Stomach (tissue), 9 donors: ENCODE data around the gene NFS1. TPM values are rescaled to one million over a fixed set of nuclear protein-coding genes. Genes with fewer than 3 reads are reported as not detected.
"Not testable (repeated sequence)": the region's sequence is repeated elsewhere in the genome, so short reads cannot be mapped to it uniquely, and the experiment has no call there.

Experiments used
- DNase-seq, 2 donors: peaks; one replicate each; pipeline versions ENCODE4 v3.0.0 to v3.0.0-alpha.2; 2013 to 2019
- H3K27ac ChIP-seq, 5 donors: fragments of 200-600 bp in 4 of 5; sonication (generic) in 4 of 5; one replicate each; pipeline ENCODE4 v1.5.1; 2013 to 2019; ENCODE audit warnings: mild to moderate bottlenecking in 1 of 5, moderate library complexity in 1 of 5
- H3K27me3 ChIP-seq, 3 donors: fragments of 200-600 bp; sonication (generic); one replicate each; pipeline ENCODE4 v1.5.1; 2017 to 2019; ENCODE audit warnings: mixed run types in 1 of 3
- H3K36me3 ChIP-seq, 4 donors: fragments of 200-600 bp; sonication (generic); 1 replicate in 3 of 4; 2 replicates in 1 of 4; pipeline ENCODE4 v1.5.1; 2016 to 2019
- H3K4me1 ChIP-seq, 4 donors: fragments of 200-600 bp; sonication (generic); one replicate each; pipeline ENCODE4 v1.5.1; 2016 to 2019
- H3K4me3 ChIP-seq, 4 donors: fragments of 200-600 bp; sonication (generic) in 3 of 4; one replicate each; pipeline ENCODE4 v1.5.1; 2016 to 2019; ENCODE audit warnings: mild to moderate bottlenecking in 1 of 4
- H3K9me3 ChIP-seq, 4 donors: fragments of 200-600 bp; sonication (generic); one replicate each; pipeline ENCODE4 v1.5.1; 2016 to 2019
- EP300 ChIP-seq: sonication (generic); formaldehyde crosslinking; IDR thresholded peaks from one replicate; pipeline ENCODE4 v1.6.1; 2017; ENCODE audit warnings: antibody characterized with exemption
- POLR2A ChIP-seq, 4 donors: fragments of 450-650 bp; IDR thresholded peaks; one replicate each; pipeline ENCODE4 v1.6.1; 2016; ENCODE audit warnings: antibody characterized with exemption in 4 of 4, control low read depth in 2 of 4, mild to moderate bottlenecking in 1 of 4, moderate library complexity in 1 of 4
- POLR2AphosphoS5 ChIP-seq, 3 donors: sonication (generic); formaldehyde crosslinking; IDR thresholded peaks; one replicate each; pipeline ENCODE4 v1.6.1; 2016; ENCODE audit warnings: antibody characterized with exemption in 3 of 3
- WGBS, 5 donors: extraction: QIAGEN DNeasy Blood & Tissue Kit in 3 of 5; methylation state at CpG; one replicate each; pipeline versions ENCODE4 v1.1.5 to v1.1.7; 2013 to 2018; 5-methylcytosine and 5-hydroxymethylcytosine counted together
- intact Hi-C: fragments of 100-400 bp; cut with DNase I; formaldehyde crosslinking; loops from one replicate; pipeline ENCODE4 v1.15.1; 2023; ENCODE audit warnings: low total_unique reads
- polyA plus RNA-seq, 3 donors: library from polyadenylated mRNA; stranded (reverse); fragments of 200-250 nt; gene quantifications; one replicate each; pipeline ENCODE4 v1.2.3, GENCODE V29; 2013
- total RNA-seq, 5 donors: library from RNA; depleted of rRNA; stranded (reverse); fragments of >200 nt; gene quantifications; one replicate each; pipeline versions ENCODE4 v1.1.0 to v1.2.3, GENCODE V29; 2014 to 2016
- TF ChIP-seq, protein P1 (sequence below), 7 experiments: fragments of 450-650 bp in 4 of 7; fragments of 200-600 bp in 3 of 7; sonication (generic) in 3 of 7; IDR thresholded peaks; one replicate each; pipeline ENCODE4 v1.5.1; 2016 to 2019; ENCODE audit warnings: antibody characterized with exemption in 7 of 7, control low read depth in 2 of 7, mild to moderate bottlenecking in 1 of 7
- donor health status: healthy with polysubstance abuse.
- donor health status: Bipolar disorder and iron deficiency.
- donor health status: healthy.

The NFS1 gene
- total and polyA plus RNA-seq, 8 donors, result 0.58 to 54.2 (median 24.7) TPM

DNA sequence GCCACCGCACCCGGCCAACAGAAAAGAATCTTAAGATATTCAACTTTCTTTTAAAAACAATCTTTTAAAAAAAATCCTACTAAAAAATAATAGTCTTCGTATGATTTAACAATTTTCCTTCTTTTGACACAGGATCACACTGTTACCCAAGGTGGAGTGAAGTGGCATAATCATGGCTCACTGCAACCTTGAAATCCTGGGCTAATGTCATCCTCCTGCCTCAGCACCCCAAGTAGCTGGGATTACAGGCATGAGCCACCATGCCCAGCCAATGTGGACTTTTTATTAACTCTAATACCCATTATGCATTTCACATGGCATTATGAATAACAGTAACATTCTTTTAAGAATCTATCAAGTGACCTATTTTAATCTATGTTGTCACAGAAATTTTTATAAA is 22.1 kb upstream of the NFS1 start:
- WGBS, 5 donors, result 93 to 96% (median 94%) methylated on average over 3 of the region's 3 CpGs
- H3K4me3 ChIP-seq, result no peak overlapping the region
- no peaks in the 10 kb centered on the region for H3K27me3 ChIP-seq
- no peak for TF ChIP-seq POLR2A (IDR thresholded peaks at IDR 0.05)
- TF ChIP-seq, protein P1, sequence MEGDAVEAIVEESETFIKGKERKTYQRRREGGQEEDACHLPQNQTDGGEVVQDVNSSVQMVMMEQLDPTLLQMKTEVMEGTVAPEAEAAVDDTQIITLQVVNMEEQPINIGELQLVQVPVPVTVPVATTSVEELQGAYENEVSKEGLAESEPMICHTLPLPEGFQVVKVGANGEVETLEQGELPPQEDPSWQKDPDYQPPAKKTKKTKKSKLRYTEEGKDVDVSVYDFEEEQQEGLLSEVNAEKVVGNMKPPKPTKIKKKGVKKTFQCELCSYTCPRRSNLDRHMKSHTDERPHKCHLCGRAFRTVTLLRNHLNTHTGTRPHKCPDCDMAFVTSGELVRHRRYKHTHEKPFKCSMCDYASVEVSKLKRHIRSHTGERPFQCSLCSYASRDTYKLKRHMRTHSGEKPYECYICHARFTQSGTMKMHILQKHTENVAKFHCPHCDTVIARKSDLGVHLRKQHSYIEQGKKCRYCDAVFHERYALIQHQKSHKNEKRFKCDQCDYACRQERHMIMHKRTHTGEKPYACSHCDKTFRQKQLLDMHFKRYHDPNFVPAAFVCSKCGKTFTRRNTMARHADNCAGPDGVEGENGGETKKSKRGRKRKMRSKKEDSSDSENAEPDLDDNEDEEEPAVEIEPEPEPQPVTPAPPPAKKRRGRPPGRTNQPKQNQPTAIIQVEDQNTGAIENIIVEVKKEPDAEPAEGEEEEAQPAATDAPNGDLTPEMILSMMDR (IDR thresholded peaks at IDR 0.05), result no peak
- no peak for TF ChIP-seq EP300
- no peak for TF ChIP-seq POLR2AphosphoS5 (IDR thresholded peaks at IDR 0.05)
- H3K9me3 ChIP-seq, result no peaks in the 10 kb centered on the region
- intact Hi-C loops, result no loop called here
- peak overlapping the region in 1 of 5 donors; percentile 27 for H3K27ac ChIP-seq
- H3K36me3 ChIP-seq, result peaks cover 96 to 100% (median 100%) of the 10 kb centered on the region in 4 donors
- DNase-seq, result no peak
- peaks cover 12 to 87% (median 39%) of the 10 kb centered on the region in 4 donors for H3K4me1 ChIP-seq

DNA sequence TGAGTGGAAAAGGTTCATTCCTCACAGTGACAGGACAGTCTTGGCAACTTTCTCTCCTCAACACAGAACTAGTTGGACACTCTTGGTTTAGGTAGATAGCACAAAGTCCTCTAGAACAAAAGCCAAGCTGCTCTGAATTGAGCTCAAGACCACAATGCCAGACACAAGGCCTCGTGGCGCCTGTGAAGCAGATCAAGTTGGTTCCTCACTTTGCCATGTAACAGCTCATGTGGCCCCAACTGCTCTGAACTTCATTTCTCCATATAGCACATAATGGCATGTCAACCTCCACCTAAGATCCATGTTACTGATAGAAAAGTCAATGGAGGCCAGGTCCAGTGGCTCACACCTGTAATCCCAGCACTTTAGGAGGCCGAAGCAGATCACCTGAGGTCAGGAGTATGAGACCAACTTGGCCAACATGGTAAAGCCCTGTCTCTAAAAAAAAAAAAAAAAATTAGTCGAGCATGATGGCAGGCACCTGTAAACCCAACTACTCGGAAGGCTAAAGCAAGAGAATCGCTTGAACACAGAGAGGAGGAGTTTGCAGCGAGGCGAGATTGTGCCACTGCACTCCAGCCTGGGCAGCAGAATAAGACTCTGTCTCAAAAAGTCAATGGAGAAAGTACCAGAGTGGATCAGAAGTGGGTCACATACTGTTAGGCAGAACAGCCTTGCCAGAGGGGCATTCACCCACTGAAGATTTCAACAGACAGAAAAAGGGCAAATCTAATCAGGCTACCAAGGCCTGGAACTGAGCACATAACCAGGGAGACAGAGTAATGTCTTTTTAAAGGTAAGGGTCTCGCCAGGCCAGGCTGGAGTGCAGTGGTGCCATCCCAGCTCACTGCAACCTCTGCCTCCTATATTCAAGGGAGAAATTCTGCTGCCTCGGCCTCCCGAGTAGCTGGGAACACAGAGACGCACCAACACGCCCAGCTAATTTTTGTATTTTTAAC is 21.3 kb upstream of the NFS1 start:
- DNase-seq, result no peak
- Histone ChIP-seq H3K9me3 (no peaks in the 10 kb centered on the region), H3K4me1 (peaks cover 12 to 87% (median 38%) of the 10 kb centered on the region in 4 donors), H3K36me3 (peaks cover 96 to 100% (median 100%) of the 10 kb centered on the region in 4 donors), H3K4me3 (no peak overlapping the region), H3K27me3 (no peaks in the 10 kb centered on the region), H3K27ac (no peak overlapping the region)
- intact Hi-C loops, result no loop called here
- 87 to 93% (median 91%) methylated on average over 12 to 13 of the region's 13 CpGs for WGBS, 5 donors
- TF ChIP-seq EP300, result no peak
- TF ChIP-seq POLR2A (IDR thresholded peaks at IDR 0.05), result no peak
- TF ChIP-seq, protein P1 (IDR thresholded peaks at IDR 0.05), result no peak
- TF ChIP-seq POLR2AphosphoS5 (IDR thresholded peaks at IDR 0.05), result no peak

DNA sequence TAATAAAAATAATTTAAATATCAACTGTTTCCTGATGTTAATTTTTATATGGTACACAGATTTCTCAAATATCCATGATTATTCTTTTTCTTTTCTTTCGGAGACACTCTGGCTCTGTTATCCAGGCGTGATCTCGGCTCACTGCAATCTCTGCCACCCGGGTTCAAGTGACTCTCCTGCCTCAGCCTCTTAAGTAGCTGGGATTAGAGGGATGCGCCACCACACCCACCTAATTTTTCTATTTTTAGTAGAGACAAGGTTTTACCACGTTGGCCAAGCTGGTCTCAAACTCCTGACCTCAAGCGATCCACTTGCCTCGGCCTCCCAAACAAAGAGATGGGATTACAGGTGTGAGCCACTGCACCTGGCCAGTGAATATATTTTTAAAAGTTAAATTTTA is 20.6 kb upstream of the NFS1 start:
- Histone ChIP-seq H3K27me3 (no peaks in the 10 kb centered on the region), H3K36me3 (peaks cover 98 to 100% (median 100%) of the 10 kb centered on the region in 4 donors), H3K4me1 (peaks cover 12 to 90% (median 39%) of the 10 kb centered on the region in 4 donors), H3K4me3 (no peak overlapping the region), H3K9me3 (no peaks in the 10 kb centered on the region), H3K27ac (no peak overlapping the region)
- TF ChIP-seq EP300 (no peak), POLR2A (IDR thresholded peaks at IDR 0.05) (no peak), POLR2AphosphoS5 (IDR thresholded peaks at IDR 0.05) (no peak)
- TF ChIP-seq, protein P1 (IDR thresholded peaks at IDR 0.05), result no peak
- 69 to 72% (median 71%) methylated on average over 8 of the region's 8 CpGs for WGBS, 5 donors
- DNase-seq, result no peak
- intact Hi-C loops, result no loop called here

DNA sequence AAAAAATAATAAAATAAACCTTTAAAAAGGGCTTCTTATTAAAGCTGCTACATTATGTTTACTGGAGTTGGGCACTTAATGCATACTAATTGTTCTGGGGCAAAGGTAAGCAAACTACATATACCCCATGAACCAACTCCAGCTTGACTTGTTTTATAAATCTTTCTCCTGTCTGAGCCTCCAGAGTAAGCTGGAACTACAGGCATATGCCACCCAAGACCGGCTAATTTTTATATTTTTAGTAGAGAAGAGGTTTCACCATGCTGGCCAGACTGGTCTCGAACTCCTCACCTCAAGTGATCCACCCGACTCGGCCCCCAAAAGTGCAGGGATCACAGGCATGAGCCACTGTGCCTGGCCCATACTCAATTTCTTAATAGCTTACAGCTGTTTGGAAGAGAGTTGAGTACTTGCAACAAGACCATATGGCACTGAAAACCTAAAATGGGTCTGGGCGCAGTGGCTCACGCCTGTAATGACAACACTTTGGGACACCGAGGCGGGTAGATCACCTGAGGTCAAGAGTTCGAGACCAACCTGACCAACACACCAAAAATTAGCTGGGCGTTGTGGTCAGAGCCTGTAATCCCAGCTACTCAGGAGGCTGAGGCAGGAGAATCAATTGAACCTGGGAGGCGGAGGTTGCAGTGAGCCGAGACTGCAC is 20.0 kb upstream of the NFS1 start:
- Histone ChIP-seq H3K4me1 (peaks cover 12 to 91% (median 38%) of the 10 kb centered on the region in 4 donors), H3K36me3 (peaks cover 98 to 100% (median 100%) of the 10 kb centered on the region in 4 donors), H3K4me3 (no peak overlapping the region), H3K27me3 (no peaks in the 10 kb centered on the region), H3K9me3 (no peaks in the 10 kb centered on the region), H3K27ac (no peak overlapping the region)
- DNase-seq, result no peak
- intact Hi-C loops, result no loop called here
- TF ChIP-seq, protein P1 (IDR thresholded peaks at IDR 0.05), result no peak
- TF ChIP-seq EP300 (no peak), POLR2AphosphoS5 (IDR thresholded peaks at IDR 0.05) (no peak), POLR2A (IDR thresholded peaks at IDR 0.05) (no peak)
- WGBS, 5 donors, result 82 to 87% (median 85%) methylated on average over 12 of the region's 12 CpGs

DNA sequence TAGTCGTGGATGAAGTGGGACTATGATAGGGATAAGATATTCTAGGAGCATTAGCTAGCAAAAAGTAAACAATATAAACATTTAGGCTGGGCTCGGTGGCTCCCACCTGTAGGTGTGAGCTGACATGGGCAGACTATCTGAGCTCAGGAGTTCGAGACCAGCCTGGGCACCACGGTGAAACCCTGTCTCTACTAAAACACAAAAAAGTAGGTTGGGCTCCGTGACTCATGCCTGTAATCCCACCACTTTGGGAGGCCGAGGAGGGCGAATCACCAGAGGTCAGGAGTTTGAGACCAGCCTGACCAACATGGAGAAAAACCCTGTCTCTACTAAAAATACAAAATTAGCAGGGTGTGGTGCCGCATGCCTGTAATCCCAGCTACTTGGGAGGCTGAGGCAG is 19.2 kb upstream of the NFS1 start:
- intact Hi-C loops, DNase-seq, H3K27me3 ChIP-seq, H3K27ac ChIP-seq, H3K9me3 ChIP-seq, H3K4me3 ChIP-seq: not testable (repeated sequence)
- WGBS, 5 donors, result 74 to 89% (median 81%) methylated on average over 8 of the region's 8 CpGs
- H3K4me1 ChIP-seq, result peaks cover 12 to 86% (median 34%) of the 10 kb centered on the region in 4 donors
- H3K36me3 ChIP-seq, result peaks cover 98 to 100% (median 100%) of the 10 kb centered on the region in 4 donors
